ENCODE measurements around the gene OR52E5.

OR52E5 gene

DNA sequence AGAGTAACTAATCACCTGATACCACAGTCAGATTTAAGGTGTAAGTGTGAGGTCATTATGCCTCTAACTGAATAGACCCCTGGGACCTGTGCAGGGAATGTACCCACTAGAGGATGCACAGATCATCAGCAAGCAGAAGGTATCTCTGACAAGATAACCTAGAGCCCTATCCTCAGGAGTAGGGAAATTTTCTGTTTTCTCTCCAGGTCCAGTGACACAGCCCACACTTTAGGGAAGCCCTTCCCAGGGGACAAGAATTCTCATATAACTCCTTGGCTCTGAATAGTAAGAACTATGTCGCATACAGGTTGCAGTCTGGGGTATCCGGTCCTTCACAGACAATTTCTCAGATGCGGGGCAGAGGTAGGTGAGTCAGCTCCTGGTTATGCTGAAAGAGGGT is at the start of gene OR52E5:
Gene OR52E5 (plus strand): TSS at position 301 of the 400 bp plus-strand sequence. CDS start 7,569 bp downstream, outside the sequence.
- no peak within 1 kb of the TSS for H3K4me3 ChIP-seq (ENCODE audit: low read depth, low read length)
- TF ChIP-seq, protein P1, sequence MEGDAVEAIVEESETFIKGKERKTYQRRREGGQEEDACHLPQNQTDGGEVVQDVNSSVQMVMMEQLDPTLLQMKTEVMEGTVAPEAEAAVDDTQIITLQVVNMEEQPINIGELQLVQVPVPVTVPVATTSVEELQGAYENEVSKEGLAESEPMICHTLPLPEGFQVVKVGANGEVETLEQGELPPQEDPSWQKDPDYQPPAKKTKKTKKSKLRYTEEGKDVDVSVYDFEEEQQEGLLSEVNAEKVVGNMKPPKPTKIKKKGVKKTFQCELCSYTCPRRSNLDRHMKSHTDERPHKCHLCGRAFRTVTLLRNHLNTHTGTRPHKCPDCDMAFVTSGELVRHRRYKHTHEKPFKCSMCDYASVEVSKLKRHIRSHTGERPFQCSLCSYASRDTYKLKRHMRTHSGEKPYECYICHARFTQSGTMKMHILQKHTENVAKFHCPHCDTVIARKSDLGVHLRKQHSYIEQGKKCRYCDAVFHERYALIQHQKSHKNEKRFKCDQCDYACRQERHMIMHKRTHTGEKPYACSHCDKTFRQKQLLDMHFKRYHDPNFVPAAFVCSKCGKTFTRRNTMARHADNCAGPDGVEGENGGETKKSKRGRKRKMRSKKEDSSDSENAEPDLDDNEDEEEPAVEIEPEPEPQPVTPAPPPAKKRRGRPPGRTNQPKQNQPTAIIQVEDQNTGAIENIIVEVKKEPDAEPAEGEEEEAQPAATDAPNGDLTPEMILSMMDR (IDR thresholded peaks at IDR 0.05; ENCODE audit: borderline replicate concordance, insufficient read depth, low read depth, low read length) = no peak

DNA sequence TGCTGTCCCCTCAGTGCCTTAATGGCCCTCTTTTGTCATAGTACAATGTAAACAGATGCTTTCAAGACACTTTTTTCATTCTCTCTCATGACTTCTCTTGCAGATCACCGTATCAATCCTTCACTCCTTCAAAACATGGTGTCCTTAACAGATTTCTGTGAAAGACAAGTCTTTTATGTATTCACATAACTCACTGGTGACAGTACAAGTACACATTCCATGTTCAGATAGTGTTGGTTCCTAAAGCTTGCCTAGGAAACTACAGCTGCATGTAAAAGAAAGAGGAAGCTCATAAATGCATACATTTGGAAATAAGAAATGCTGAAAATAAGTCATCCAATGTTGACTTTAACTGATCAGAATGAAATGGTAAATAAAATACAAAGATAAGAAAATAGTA is 46.3 kb upstream of the OR52E5 start:
- TF ChIP-seq, protein P1 (IDR thresholded peaks at IDR 0.05; ENCODE audit: borderline replicate concordance, insufficient read depth, low read depth, low read length) = no peak
- H3K4me3 ChIP-seq (ENCODE audit: low read depth, low read length) = no peak overlapping the region

DNA sequence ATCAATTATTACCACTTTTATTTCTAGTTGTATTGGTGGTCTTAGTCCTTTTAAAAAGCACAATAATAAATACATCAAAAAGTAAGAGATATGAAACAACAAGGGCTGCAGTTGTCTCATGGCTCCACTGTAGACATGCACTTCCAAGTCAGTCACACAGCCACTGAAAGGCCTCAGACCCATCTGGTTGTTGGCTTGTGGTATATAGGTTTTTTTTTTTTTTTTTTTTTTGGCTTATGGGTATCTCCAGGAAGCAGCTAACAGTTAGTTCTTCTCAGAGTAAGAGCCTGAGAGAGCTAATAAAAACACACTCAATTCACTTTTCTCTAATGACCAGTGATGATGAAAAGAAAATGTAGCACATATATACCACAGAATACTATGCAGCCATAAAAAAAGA is 45.3 kb upstream of the OR52E5 start:
- TF ChIP-seq, protein P1 (IDR thresholded peaks at IDR 0.05; ENCODE audit: borderline replicate concordance, insufficient read depth, low read depth, low read length) = no peak

DNA sequence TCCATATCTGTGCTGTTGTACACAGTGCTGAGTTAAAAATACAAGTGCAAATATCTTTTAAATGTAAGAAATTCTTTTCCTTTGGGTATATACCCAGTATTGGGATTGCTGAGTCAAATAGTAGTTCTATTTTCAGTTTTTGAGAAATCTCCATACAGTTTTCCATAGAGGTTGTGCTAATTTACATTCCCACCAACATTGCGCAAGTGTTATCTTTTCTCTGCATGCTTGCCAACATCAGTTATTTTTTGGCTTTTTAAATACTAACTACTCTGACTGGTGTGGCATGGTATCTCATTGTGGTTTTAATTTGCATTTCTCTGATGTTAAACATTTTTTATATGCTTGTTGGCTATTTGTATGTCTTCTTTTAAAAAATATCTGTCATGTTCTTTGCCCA is 42.0 kb upstream of the OR52E5 start:
- TF ChIP-seq, protein P1 (IDR thresholded peaks at IDR 0.05; ENCODE audit: borderline replicate concordance, insufficient read depth, low read depth, low read length) = no peak

More for the DNA sequence above, 45.3 kb upstream of the OR52E5 start:
- no peak overlapping the region for H3K4me3 ChIP-seq (ENCODE audit: low read depth, low read length)

DNA sequence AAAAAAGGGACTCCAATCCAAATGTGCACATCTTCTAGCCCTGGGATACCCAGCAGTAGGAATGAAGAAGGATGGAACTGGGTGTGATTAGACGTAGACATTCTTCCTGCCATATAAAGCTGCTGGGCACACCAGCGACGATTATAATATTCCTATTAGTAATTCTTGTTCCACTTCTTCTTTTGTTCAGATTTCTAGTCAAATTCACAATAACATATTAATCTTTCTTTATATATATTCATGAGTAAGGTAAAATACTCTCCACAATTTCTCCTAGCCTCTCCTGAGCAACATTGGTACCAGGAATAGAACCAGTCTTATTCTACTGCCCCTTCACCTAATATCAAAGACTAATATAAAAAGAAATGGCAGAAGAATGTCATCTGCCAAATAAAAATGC is 35.4 kb upstream of the OR52E5 start, which contains the start of gene OR52E8:
Gene OR52E8 (minus strand): TSS at position 101 of the 400 bp plus-strand sequence. CDS start 0 bp downstream, at position 101.
- TF ChIP-seq, protein P1 (IDR thresholded peaks at IDR 0.05; ENCODE audit: borderline replicate concordance, insufficient read depth, low read depth, low read length) = no peak
- no peak within 1 kb of the TSS for H3K4me3 ChIP-seq (ENCODE audit: low read depth, low read length)

More for the DNA sequence above, 42.0 kb upstream of the OR52E5 start:
- no peak overlapping the region for H3K4me3 ChIP-seq (ENCODE audit: low read depth, low read length)

DNA sequence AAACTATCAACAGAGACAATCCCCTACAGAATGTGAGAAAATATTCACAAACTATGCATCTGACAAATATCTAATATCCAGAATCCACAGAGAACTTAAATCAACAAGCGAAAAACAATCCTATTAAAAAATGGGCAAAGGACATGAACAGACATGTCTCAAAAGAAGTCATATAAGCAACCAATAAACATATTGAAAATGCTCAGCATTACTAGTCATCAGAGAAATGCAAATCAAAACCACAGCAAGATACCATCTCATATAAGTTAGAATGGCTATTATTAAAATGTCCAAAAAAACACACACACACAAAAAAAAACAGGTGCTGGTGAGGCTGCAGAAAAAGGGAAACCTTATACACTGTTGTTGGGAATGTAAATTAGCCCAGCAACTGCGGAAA is 27.2 kb upstream of the OR52E5 start:
- H3K4me3 ChIP-seq (ENCODE audit: low read depth, low read length) = no peak overlapping the region
- TF ChIP-seq, protein P1 (IDR thresholded peaks at IDR 0.05; ENCODE audit: borderline replicate concordance, insufficient read depth, low read depth, low read length) = no peak

DNA sequence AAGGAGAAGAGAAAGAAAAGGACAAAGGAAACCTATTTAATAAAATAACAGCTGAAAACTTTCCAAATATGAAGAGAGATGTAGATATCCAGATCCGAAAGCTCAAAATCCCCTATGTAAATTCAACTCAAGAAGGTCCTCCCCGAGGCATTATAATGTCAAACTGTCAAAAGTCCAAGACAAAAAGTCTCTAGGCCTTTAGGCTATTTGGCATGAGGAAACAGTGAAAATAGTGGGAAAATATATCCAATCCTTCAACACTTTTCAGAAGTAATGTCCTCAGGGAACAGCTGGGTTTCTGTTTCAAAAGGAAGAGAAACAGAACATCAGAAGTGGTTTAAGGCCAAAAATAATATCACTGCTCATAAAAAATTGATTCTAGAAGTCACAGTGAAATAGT is 14.4 kb upstream of the OR52E5 start:
- TF ChIP-seq, protein P1 (IDR thresholded peaks at IDR 0.05; ENCODE audit: borderline replicate concordance, insufficient read depth, low read depth, low read length) = no peak
- no peak overlapping the region for H3K4me3 ChIP-seq (ENCODE audit: low read depth, low read length)

All from GM12875 (cell line).